HG02981 (cell line): Measurements from ENCODE around the gene XYLT1.

Experiments
- ATAC-seq: cut with Tn5 transposase; IDR thresholded peaks from one replicate; pipeline ENCODE4 v1.9.1; 2021; ENCODE audit warnings: mild to moderate bottlenecking, moderate library complexity; ENCODE audit not compliant: unreplicated experiment

Gene XYLT1

DNA sequence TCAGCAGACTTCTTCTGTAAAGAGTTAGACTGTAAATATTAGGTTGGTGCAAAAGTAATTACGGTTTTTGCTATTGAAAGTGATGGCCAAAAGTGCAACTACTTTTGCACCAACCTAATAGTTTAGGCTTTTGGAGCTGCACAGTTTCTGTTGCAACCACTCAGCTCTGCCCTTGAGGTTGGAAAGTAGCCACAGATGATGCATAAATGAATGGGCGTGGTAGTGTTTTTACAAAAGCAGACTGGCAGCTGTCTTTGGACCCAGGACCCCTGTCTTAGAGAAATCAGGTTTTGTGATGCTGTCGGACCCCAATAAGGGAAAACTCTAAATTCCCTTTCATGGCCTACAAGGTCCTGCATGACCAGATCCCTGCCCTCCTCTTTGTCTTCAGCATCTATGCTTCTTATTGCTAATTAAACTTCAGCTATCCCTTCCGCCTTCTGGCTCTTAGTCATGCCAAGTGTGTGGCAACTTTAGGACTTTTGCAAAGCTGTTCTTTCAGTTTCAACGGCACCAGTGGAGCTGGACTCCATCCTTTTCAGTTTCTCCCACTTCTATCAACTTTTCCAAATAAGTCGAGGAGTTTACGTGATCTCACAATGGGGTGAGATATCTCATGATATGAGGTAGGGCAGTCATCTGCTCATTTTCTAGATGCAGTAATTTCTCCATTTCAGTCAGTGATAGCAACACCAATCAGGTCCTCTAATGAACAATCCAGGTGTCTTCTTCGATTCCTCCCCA is 232.3 kb downstream of the XYLT1 start:
- ATAC-seq: no peak

- no peak for ATAC-seq
These were observed 233.3 kb downstream of the XYLT1 start for GRCh38 chr16:17237350-17237944.

GRCh38 chr16:17235147-17235815 is 235.5 kb downstream of the XYLT1 start:
- no peak for ATAC-seq

DNA sequence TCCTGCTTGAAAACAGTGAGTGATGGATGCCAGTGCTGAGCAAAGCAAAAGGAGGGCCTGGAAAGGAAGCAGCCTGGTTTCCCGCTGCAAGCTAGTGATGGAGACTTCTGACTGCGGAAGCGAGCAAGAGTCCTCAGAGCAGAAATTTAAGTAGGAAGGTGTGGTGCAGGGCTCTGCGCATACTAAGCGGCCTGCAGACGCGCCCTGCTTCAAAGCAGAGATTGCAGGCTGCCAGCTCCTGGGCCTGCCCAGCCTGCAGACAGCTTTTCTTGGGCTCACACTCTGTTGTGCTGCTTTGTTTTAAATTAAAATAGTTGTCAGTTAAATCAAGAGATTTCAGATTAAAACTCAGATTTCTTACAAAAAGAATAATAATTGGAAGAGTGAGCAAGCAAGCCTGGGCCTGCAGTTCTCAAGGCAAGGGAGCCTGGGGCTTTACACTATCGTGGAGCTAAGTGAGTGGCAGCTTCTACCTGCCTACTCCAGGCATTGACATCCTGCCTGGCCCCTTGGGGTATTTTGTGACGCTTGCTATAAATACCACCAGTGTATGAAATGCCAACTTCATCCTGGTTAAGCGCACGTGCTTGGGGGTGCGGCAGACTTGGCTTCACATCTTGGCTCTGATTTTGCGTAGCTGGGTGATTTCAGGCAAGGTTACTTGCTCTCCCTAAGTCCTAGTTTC is 237.3 kb downstream of the XYLT1 start:
- no peak for ATAC-seq

DNA sequence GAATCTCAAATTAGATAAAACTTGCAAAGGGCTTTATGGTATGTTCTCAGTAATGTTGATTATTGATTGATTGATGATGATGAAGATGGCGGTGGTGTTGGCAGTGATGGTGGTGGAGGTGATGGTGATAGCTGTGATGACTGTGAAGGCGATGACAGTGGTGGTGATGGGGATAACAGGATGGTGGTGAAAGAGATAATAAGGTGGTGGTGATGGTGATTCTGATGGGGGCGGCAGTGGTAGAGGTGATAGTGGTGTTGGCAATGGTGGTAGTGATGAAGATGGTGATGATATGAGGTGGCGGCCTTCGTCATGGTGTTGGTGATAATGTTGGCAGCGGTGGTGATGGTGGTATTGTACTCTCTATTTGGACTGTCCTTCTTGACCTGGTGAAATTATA is 238.3 kb downstream of the XYLT1 start:
- ATAC-seq: no peak

- ATAC-seq: no peak
These were observed 238.8 kb downstream of the XYLT1 start for GRCh38 chr16:17231972-17232371.

GRCh38 chr16:17230932-17231581 is 239.7 kb downstream of the XYLT1 start:
- ATAC-seq: no peak

- no peak for ATAC-seq
These were observed 241.0 kb downstream of the XYLT1 start for GRCh38 chr16:17229766-17230165.

- no peak for ATAC-seq
These were observed 241.6 kb downstream of the XYLT1 start for GRCh38 chr16:17229131-17229530.

- ATAC-seq: no peak
These were observed 242.1 kb downstream of the XYLT1 start for GRCh38 chr16:17228708-17229055.

DNA sequence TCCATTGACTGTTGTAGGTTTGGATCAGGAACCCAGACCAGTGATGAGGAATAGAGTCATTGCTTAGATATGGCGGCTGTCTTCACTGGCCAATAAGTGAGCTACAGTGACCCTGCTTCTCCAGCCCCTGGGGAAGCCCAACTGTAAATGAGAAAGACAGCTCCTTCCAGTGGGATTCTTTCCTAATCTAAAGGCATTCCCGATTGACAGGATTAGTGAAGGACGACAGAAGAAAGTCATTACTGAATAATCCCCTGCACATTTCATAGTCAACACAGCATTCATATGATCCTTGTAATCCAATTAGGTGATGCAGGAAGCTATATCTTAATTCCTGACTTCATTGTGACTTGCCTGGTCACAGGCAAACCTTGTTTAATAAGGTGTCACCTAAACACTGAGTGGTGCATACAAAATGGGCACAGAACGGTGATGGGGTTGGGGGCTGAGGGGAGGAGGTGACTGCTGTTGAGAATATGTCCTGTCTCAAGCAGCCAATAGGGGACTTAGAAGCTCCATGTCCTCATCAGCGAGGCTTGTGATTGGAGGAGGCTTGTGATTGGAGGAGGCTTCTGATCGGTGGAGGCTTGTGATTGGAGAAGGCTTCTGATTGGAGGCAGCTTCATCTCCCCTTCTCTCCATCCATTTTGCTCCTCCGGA is 242.6 kb downstream of the XYLT1 start:
- no peak for ATAC-seq

GRCh38 chr16:17227278-17227677 is 243.5 kb downstream of the XYLT1 start:
- no peak for ATAC-seq

GRCh38 chr16:17225541-17225940 is 245.2 kb downstream of the XYLT1 start:
- no peak for ATAC-seq

GRCh38 chr16:17224879-17225281 is 245.9 kb downstream of the XYLT1 start:
- no peak for ATAC-seq

GRCh38 chr16:17224350-17224749 is 246.4 kb downstream of the XYLT1 start:
- ATAC-seq: no peak

DNA sequence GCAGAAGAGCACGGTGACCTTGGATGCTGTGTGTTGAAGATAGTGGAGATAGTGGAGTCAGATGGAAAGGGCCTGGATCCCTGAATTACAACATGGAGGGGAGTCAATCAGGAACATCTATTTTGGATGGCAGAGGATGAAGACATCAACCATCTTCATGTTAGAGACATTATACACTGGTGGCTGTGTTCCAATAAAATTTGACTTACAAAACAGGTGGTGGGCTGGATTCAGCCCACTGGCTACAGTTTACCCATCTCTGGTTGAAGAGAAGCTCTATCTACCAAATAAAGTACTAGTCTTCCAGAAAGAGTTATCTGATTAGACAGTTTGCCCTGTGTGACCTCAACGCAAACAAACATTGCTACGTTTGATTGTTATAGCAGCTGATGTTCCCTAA is 247.2 kb downstream of the XYLT1 start:
- no peak for ATAC-seq

- ATAC-seq: no peak
These were observed 247.8 kb downstream of the XYLT1 start for GRCh38 chr16:17222871-17223401.

- ATAC-seq: no peak
These were observed 250.8 kb downstream of the XYLT1 start for GRCh38 chr16:17219991-17220390.

- no peak for ATAC-seq
These were observed 254.8 kb downstream of the XYLT1 start for GRCh38 chr16:17215936-17216335.

DNA sequence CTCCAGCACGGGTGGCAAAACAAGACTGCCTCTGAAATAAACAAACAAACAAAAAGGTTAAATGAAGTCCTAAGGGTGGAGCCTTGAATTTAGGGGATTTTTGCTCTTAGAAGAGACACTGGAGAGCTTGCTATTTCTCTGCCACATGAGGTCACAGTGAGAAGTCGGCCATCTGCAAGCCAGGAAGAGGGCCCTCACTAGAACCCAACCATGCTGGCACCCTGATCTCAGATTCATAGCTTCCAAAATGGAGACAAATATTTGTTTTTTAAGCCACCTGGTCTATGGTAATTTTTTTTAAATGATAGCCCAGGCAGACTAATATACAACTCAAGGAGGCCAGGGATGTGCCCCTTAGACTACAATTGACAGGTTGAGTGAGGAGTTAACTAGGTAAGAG is 255.5 kb downstream of the XYLT1 start:
- no peak for ATAC-seq
